GM21390 (cell line): ENCODE data around the gene PDIK1L.
"Not testable (repeated sequence)": the region's sequence is repeated elsewhere in the genome, so short reads cannot be mapped to it uniquely, and the experiment has no call there.

Experiments used
- ATAC-seq: cut with Tn5 transposase; IDR thresholded peaks from one replicate; pipeline ENCODE4 v1.9.1; 2021; ENCODE audit not compliant: unreplicated experiment

The PDIK1L gene

DNA sequence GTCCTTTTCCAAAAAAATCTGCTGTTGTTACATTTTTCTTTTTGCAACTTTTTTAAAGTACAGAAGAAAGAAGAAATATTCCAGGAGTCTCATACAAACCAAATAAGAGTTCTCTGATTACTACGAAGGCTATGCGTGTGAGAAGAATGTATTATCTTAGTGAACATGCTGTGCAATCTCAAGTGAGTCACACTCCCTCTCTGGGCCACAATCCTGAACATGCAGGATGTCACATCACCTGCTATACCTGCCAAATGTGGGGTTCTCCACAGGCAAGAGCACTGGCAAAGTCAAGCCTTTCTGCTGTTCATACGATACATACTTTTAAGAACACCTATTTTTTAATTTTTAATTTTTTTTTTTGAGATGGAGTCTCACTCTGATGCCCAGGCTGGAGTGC lies 22.5 kb upstream of the PDIK1L start:
- ATAC-seq, result no peak

GRCh38 chr1:26090893-26091292 lies 20.7 kb upstream of the PDIK1L start:
- ATAC-seq, result no peak

DNA sequence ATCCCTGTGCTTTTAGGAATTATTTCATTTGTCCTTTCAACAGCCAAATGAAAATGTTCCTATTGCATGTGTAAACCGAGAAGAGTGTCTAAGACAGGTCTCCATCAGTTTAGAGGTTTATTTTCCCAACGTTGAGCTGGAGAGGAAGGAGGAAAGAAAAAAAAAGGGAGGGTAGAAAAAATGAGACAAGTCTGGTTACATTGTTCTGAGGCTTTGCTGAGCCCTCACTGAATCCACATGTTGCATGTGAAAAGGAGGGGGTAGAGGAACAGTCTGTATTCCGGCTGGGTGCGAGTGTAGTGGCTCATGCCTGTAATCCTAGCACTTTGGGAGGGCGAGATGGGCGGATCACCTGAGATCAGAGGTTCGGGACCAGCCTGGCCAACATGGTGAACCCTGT lies 19.2 kb upstream of the PDIK1L start:
- ATAC-seq, result no peak

DNA sequence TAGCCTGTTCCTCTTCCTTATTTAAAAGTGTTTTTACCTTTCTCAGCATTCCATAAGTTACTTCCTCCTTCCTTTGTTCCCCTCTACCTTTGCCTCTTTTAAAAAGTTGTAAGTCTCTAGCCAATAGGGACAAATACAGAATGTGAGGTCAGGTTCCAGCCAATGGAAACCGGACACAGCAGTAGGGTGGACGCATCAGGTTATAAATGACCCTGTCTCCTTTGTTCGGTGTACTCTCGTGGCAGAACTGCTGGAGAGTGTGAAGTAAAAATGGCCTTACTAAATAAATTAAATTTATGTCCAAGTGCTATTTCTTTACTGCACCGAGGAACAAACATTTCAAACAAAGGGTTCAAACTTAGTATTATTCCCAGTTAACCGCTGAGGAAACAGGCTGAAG lies 18.1 kb upstream of the PDIK1L start:
- not testable (repeated sequence) for ATAC-seq

GRCh38 chr1:26094076-26094669 lies 17.5 kb upstream of the PDIK1L start:
- ATAC-seq, result no peak

DNA sequence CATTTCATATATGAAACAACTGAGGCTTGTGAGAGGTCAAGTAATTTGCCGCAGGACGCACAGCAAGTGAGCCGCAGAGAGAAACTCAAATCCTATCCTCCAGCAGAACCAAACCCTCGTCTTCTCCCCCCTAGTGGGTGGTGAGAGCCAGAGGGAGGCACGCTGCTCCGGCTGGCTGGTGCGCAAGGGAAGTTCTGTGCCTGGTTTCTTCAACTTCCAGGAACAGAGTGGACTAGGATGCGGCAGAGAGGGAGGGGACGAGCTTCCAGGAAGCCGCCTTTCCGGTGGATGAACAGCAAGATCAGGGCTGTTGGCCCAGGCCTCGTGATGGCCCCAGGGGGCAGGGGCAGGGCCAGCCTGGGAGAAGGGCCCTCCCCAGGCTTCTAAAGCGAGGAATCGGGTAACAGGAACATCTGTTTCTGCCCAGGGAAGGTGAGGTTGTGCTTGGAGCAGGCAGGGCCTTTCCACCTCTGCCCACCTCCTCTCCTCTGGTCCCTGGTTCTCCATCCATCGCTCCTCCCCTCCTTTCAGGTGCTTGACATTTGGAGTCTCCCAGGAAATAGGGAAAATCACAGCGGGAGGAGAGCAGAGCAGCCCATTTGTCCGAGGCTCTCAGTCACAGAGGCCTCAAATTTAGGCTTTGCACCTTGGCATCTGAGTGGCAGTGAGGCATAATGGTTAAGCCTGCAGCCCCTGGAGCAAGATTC lies 16.8 kb upstream of the PDIK1L start:
- no peak for ATAC-seq

DNA sequence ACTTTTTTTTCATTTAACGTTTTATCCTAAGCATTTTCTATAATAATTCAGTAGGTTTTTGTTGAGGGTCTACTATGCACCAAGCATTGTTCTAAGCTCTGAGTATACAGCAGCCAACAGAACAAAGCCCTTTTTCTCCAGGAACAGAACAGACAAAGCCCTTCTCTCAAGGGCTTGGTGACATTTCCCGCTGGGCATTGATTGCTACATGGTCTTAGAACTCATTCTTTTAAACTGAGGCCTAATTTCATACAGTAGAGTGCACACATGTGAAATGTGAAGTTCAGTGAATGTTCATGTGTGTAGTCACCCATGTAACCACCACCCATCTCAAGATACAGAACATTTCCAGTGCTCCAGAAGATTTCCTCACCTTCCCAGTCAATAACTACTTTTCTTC lies 15.2 kb upstream of the PDIK1L start:
- ATAC-seq, result no peak

GRCh38 chr1:26097696-26098095 lies 13.9 kb upstream of the PDIK1L start:
- no peak for ATAC-seq

DNA sequence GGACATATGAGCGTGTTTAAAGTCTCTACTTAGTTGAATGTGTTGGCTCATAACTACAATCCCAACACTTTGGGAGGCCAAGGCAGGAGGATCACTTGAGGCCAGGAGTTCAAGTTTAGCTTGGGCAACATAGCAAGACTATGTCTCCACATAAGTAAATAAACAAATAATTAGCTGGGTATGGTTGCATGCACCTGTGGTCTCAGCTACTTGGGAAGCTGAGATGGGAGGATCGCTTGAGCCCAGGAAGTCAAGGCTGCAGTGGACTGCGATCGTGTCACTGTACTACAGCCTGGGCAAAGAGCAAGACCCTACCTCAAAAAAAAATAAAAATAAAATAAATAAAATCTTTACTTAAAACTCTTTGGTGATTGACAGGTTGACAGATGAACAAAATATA lies 13.0 kb upstream of the PDIK1L start:
- no peak for ATAC-seq

DNA sequence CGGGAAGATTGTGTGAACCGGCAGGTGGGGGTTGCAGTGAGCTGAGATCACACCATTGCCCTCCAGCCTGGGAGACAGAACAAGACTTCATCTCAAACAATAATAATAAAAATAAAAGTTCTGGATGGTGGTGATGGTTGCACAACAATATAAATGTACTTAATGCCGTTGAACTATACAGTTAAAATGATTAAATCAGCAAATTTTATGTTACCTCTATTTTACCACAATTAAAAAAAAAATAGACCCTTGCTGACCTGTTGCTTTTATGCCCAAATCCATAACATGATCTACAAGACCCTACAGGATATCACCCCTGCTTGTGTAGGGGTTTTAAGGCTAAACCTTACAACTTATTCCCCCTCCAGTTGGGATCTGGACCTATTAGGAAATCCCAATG lies 11.8 kb upstream of the PDIK1L start:
- ATAC-seq, result no peak

- not testable (repeated sequence) for ATAC-seq
These were observed 11.4 kb upstream of the PDIK1L start for GRCh38 chr1:26100204-26100603.

GRCh38 chr1:26102119-26102518 lies 9.5 kb upstream of the PDIK1L start:
- ATAC-seq, result no peak

- no peak for ATAC-seq
These were observed 9.1 kb upstream of the PDIK1L start for GRCh38 chr1:26102526-26102925.

GRCh38 chr1:26105226-26105548 lies 6.4 kb upstream of the PDIK1L start:
- ATAC-seq, result not testable (repeated sequence)

GRCh38 chr1:26109229-26110164 lies 2.1 kb upstream of the PDIK1L start:
- no peak for ATAC-seq

- ATAC-seq, result peak; percentile 36
These were observed 694 bp upstream of the PDIK1L start for GRCh38 chr1:26110731-26111529.

DNA sequence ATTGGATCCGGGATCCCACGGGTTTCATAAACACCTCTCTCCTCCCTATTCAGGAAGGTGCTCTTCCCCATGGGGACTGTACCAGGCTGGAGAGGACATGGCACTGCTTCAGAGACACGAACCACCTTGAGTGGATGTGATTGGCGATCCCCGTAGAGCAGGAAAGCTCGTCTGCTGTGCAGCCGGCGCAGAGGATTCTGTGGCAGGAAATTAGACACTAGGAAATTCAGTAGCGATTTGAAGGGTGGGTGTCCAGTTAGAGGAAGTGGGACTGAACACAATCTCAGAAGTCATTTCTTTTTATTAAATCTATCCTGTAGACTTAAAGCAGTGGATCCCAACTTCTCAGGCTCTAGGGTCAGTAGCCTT lies 767 bp downstream of the PDIK1L start:
- peak; percentile 2 for ATAC-seq

GRCh38 chr1:26114165-26114927 lies 2.7 kb downstream of the PDIK1L start:
- ATAC-seq, result no peak

GRCh38 chr1:26119892-26120608 lies 8.4 kb downstream of the PDIK1L start:
- no peak for ATAC-seq
